Endothelial cell of umbilical vein (primary cell): Measurements from ENCODE around the gene FYN.

ENCODE experiments used
- EZH2 ChIP-seq: IDR thresholded peaks from 2 replicates; pipeline ENCODE4 v1.6.1; 2012; ENCODE audit warnings: borderline replicate concordance, low read depth, mild to moderate bottlenecking, moderate library complexity, low read length, inconsistent platforms; ENCODE audit not compliant: severe bottlenecking
- MYC ChIP-seq: IDR thresholded peaks from one replicate; pipeline ENCODE4 v1.6.1; 2011; ENCODE audit warnings: mild to moderate bottlenecking, low read depth, low read length
- TF ChIP-seq, protein P1 (sequence below), 2 donors: IDR thresholded peaks; 1 replicate in 1 of 2; 2 replicates in 1 of 2; pipeline ENCODE4 v1.5.1; 2011; ENCODE audit warnings: low read length in 2 of 2, mild to moderate bottlenecking in 2 of 2, moderate library complexity in 2 of 2, control low read depth in 1 of 2, inconsistent platforms in 1 of 2, low read depth in 1 of 2; ENCODE audit not compliant: insufficient read depth in 1 of 2; ENCODE audit errors: extremely low read depth in 1 of 2

DNA sequence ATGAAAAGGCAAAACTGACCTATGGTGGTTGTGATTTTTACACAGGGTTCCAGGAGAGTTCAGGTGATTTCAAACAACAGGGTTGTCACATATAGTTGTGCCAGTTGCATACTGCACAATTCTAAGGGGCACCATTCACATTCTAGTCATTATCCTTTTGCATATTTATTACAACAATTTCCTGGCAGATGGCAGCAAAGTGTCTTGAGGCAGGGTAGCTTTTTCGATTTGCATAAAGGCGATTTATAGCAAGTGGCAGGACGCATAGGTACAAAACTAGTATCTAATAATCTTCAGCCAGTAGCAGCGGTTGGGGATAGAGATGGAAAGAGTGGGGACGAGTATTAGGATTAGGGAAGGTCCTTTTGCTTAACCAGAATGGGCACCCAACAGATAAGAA is 221.1 kb downstream of the FYN start:
- TF ChIP-seq EZH2: no peak
- TF ChIP-seq, protein P1, sequence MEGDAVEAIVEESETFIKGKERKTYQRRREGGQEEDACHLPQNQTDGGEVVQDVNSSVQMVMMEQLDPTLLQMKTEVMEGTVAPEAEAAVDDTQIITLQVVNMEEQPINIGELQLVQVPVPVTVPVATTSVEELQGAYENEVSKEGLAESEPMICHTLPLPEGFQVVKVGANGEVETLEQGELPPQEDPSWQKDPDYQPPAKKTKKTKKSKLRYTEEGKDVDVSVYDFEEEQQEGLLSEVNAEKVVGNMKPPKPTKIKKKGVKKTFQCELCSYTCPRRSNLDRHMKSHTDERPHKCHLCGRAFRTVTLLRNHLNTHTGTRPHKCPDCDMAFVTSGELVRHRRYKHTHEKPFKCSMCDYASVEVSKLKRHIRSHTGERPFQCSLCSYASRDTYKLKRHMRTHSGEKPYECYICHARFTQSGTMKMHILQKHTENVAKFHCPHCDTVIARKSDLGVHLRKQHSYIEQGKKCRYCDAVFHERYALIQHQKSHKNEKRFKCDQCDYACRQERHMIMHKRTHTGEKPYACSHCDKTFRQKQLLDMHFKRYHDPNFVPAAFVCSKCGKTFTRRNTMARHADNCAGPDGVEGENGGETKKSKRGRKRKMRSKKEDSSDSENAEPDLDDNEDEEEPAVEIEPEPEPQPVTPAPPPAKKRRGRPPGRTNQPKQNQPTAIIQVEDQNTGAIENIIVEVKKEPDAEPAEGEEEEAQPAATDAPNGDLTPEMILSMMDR (IDR thresholded peaks at IDR 0.05; ENCODE audit: extremely low read depth in 1 of 2, insufficient read depth in 1 of 2, low read depth in 1 of 2, low read length in 2 of 2): no peak
- no peak for TF ChIP-seq MYC
